GM23248 (cell line): ENCODE results near the gene PLEKHG4B.

Experiments used
- EZH2 ChIP-seq: fragments of 200-600 bp; sonication (generic); IDR thresholded peaks from 2 replicates; pipeline ENCODE4 v1.6.1; 2018; ENCODE audit warnings: antibody characterized with exemption, mild to moderate bottlenecking; ENCODE audit not compliant: insufficient read depth, poor library complexity, severe bottlenecking
- EZH2phosphoT487 ChIP-seq: fragments of 200-600 bp; sonication (generic); IDR thresholded peaks from 2 replicates; pipeline ENCODE4 v1.6.1; 2018; ENCODE audit warnings: antibody characterized with exemption, moderate library complexity, mild to moderate bottlenecking, low read depth; ENCODE audit not compliant: insufficient read depth

DNA sequence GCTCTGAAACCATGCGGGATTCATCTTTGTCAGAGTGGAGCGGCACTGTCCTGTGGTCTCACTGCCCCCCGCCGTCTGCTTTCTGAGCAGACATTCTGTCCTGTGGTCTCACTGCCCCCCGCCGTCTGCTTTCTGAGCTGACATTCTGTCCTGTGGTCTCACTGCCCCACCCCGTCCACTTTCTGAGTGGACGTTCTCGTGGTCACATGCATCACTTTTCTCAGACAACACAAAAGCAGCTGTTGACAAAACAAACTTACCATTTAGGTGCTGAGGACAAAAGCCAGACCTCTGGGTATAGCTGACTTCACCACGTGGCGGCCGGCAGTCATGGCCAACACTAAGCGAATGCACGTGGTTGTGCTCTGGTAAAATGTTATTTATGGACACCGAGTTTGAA is 102.1 kb downstream of the PLEKHG4B start:
- no peak for TF ChIP-seq EZH2
- TF ChIP-seq EZH2phosphoT487, result no peak
